ENCODE measurements around the gene MTUS2. TPM values are rescaled to one million over a fixed set of nuclear protein-coding genes. Genes with fewer than 3 reads are reported as not detected.

The MTUS2 gene
- total and polyA plus RNA-seq, 9 of the 15 experiments (the other 6 are each of a cell fraction or from before 2014, with no cell fraction given): 0.01 to 0.28 (median 0.06) TPM; not detected in 1

DNA sequence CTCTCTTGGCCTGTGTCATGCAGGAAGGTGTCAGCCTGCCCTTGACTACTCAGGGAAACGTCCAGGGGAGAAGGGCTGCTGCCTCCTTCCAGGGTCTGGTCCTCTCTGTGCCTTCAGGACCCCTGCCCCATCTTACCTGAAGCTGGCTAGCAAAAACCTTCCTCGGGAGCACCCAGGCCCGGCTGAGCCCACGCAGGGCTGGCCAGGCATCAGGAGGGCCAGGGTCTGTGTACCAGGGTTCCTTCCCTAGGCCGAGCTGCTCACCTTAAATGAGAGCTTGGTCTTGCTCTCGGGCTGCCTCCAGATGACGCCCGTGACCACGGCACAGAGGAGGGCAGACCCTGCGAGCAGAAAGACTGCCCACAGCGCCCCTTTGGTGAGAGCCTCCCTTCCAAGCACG is 696.7 kb downstream of the MTUS2 start:
- in situ Hi-C loops (cut with MboI) (loop anchor here (5.0 kb wide), 1 partner anchor 190 kb away; no protein-coding TSS in a partner anchor), intact Hi-C loops (cut with micrococcal nuclease) (no loop called here)
- H2AFZ ChIP-seq (ENCODE audit: low read depth, low read length): no peak overlapping the region
- FAIRE-seq (no peak), DNase-seq (ENCODE audit: extremely low read depth in 1 of 4, low spot score in 3 of 4) (no peak), ATAC-seq (no peak)
- H3K9me3 ChIP-seq (replicated peaks; ENCODE audit: control insufficient read depth, insufficient read depth, low read depth, low read length): no peaks in the 10 kb centered on the region
- no peak overlapping the region for H3K27ac ChIP-seq (ENCODE audit: extremely low read depth, low read depth, low read length)
- peaks cover 0 to 6% of the 10 kb centered on the region in 2 experiments; a peak in 1 of 5 replicates for H3K4me1 ChIP-seq (replicated peaks in 1 of 2; ENCODE audit: control insufficient read depth in 2 of 2, insufficient read depth in 2 of 2, low read length in 2 of 2)
- no peaks in the 10 kb centered on the region for H3K9me1 ChIP-seq (ENCODE audit: control insufficient read depth, insufficient read depth, low read length)
- POLR2A ChIA-PET: interaction anchor here (0.9 kb wide), 1 partner anchor 10 kb away, joined by 3 read pairs; no protein-coding TSS in a partner anchor
- H3K4me3 ChIP-seq: no peak overlapping the region
- BruUV-seq (replicated peaks): no TSS peak
- no peak overlapping the region; a peak in 1 of 4 replicates for H3K9ac ChIP-seq (ENCODE audit: insufficient read depth in 1 of 2, low read depth in 2 of 2, low read length in 2 of 2)
- H3K4me2 ChIP-seq (ENCODE audit: insufficient read depth, low read length): no peak overlapping the region
- CTCF ChIA-PET (ENCODE audit: low intra/inter-chr PET ratio): no interaction called here
- peaks cover 68% of the 10 kb centered on the region for H3K36me3 ChIP-seq (ENCODE audit: control insufficient read depth, insufficient read depth, low read length)
- H3K79me2 ChIP-seq (ENCODE audit: control insufficient read depth, insufficient read depth, low read length): no peaks in the 10 kb centered on the region
- H3K27me3 ChIP-seq (ENCODE audit: control insufficient read depth in 2 of 2, insufficient read depth in 2 of 2, low read length in 2 of 2): no peaks in the 10 kb centered on the region
- WGBS (ENCODE audit: insufficient coverage, low coverage, missing lambda C conversion rate): 60% methylated on average over 2 of the region's 12 CpGs
- H4K20me1 ChIP-seq (replicated peaks; ENCODE audit: control insufficient read depth, insufficient read depth, low read length): no peaks in the 10 kb centered on the region; the same call in none of the 2 replicates
- no peak for TF ChIP-seq CXXC5 (CRISPR knock-in tag; IDR thresholded peaks at IDR 0.05)
- TF ChIP-seq, protein P1, sequence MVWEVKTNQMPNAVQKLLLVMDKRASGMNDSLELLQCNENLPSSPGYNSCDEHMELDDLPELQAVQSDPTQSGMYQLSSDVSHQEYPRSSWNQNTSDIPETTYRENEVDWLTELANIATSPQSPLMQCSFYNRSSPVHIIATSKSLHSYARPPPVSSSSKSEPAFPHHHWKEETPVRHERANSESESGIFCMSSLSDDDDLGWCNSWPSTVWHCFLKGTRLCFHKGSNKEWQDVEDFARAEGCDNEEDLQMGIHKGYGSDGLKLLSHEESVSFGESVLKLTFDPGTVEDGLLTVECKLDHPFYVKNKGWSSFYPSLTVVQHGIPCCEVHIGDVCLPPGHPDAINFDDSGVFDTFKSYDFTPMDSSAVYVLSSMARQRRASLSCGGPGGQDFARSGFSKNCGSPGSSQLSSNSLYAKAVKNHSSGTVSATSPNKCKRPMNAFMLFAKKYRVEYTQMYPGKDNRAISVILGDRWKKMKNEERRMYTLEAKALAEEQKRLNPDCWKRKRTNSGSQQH (CRISPR knock-in tag; IDR thresholded peaks at IDR 0.05): no peak
- no peak for TF ChIP-seq ARID1B (IDR thresholded peaks at IDR 0.05)
- TF ChIP-seq, protein P2, sequence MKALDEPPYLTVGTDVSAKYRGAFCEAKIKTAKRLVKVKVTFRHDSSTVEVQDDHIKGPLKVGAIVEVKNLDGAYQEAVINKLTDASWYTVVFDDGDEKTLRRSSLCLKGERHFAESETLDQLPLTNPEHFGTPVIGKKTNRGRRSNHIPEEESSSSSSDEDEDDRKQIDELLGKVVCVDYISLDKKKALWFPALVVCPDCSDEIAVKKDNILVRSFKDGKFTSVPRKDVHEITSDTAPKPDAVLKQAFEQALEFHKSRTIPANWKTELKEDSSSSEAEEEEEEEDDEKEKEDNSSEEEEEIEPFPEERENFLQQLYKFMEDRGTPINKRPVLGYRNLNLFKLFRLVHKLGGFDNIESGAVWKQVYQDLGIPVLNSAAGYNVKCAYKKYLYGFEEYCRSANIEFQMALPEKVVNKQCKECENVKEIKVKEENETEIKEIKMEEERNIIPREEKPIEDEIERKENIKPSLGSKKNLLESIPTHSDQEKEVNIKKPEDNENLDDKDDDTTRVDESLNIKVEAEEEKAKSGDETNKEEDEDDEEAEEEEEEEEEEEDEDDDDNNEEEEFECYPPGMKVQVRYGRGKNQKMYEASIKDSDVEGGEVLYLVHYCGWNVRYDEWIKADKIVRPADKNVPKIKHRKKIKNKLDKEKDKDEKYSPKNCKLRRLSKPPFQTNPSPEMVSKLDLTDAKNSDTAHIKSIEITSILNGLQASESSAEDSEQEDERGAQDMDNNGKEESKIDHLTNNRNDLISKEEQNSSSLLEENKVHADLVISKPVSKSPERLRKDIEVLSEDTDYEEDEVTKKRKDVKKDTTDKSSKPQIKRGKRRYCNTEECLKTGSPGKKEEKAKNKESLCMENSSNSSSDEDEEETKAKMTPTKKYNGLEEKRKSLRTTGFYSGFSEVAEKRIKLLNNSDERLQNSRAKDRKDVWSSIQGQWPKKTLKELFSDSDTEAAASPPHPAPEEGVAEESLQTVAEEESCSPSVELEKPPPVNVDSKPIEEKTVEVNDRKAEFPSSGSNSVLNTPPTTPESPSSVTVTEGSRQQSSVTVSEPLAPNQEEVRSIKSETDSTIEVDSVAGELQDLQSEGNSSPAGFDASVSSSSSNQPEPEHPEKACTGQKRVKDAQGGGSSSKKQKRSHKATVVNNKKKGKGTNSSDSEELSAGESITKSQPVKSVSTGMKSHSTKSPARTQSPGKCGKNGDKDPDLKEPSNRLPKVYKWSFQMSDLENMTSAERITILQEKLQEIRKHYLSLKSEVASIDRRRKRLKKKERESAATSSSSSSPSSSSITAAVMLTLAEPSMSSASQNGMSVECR (CRISPR knock-in tag; IDR thresholded peaks at IDR 0.05): no peak
- TF ChIP-seq, protein P3, sequence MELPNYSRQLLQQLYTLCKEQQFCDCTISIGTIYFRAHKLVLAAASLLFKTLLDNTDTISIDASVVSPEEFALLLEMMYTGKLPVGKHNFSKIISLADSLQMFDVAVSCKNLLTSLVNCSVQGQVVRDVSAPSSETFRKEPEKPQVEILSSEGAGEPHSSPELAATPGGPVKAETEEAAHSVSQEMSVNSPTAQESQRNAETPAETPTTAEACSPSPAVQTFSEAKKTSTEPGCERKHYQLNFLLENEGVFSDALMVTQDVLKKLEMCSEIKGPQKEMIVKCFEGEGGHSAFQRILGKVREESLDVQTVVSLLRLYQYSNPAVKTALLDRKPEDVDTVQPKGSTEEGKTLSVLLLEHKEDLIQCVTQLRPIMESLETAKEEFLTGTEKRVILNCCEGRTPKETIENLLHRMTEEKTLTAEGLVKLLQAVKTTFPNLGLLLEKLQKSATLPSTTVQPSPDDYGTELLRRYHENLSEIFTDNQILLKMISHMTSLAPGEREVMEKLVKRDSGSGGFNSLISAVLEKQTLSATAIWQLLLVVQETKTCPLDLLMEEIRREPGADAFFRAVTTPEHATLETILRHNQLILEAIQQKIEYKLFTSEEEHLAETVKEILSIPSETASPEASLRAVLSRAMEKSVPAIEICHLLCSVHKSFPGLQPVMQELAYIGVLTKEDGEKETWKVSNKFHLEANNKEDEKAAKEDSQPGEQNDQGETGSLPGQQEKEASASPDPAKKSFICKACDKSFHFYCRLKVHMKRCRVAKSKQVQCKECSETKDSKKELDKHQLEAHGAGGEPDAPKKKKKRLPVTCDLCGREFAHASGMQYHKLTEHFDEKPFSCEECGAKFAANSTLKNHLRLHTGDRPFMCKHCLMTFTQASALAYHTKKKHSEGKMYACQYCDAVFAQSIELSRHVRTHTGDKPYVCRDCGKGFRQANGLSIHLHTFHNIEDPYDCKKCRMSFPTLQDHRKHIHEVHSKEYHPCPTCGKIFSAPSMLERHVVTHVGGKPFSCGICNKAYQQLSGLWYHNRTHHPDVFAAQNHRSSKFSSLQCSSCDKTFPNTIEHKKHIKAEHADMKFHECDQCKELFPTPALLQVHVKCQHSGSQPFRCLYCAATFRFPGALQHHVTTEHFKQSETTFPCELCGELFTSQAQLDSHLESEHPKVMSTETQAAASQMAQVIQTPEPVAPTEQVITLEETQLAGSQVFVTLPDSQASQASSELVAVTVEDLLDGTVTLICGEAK (IDR thresholded peaks at IDR 0.05): no peak
- TF ChIP-seq, protein P3 (CRISPR knock-in tag; IDR thresholded peaks at IDR 0.05): no peak
- no peak for TF ChIP-seq SMAD2 (IDR thresholded peaks at IDR 0.05; ENCODE audit: low read depth, low read length)

Data from K562 (cell line).